Chondrocyte (in vitro differentiated cells): ENCODE results near the gene UBR4. TPM values are rescaled to one million over a fixed set of nuclear protein-coding genes. Genes with fewer than 3 reads are reported as not detected.

Experiments used
- DNase-seq: peaks from one replicate; pipeline ENCODE4 v3.0.0; 2021; ENCODE audit warnings: mixed read lengths, low spot score
- H3K27ac Mint-ChIP-seq: one replicate; pipeline ENCODE4 v1.8.0; 2021; ENCODE audit warnings: mild to moderate bottlenecking, moderate library complexity, mixed read lengths; ENCODE audit not compliant: unreplicated experiment
- H3K27me3 Mint-ChIP-seq: 2 replicates; pipeline ENCODE4 v1.8.0; 2021; ENCODE audit warnings: low read depth, mixed read lengths
- H3K36me3 Mint-ChIP-seq: 2 replicates; pipeline ENCODE4 v1.8.0; 2021; ENCODE audit warnings: low read depth, mixed read lengths
- H3K4me1 Mint-ChIP-seq: 2 replicates; pipeline ENCODE4 v1.8.0; 2021; ENCODE audit warnings: low read depth, mild to moderate bottlenecking, mixed read lengths
- H3K4me3 Mint-ChIP-seq: one replicate; pipeline ENCODE4 v1.8.0; 2021; ENCODE audit warnings: mild to moderate bottlenecking, moderate library complexity, mixed read lengths; ENCODE audit not compliant: unreplicated experiment
- H3K9me3 Mint-ChIP-seq: 2 replicates; pipeline ENCODE4 v1.8.0; 2021; ENCODE audit warnings: low read depth, mixed read lengths
- total RNA-seq: library from RNA; stranded (reverse); gene quantifications from 3 replicates; pipeline ENCODE4 v1.2.1, GENCODE V29; 2021
- TF ChIP-seq, protein P1 (sequence below): fragments of 200-600 bp; sonication (generic); IDR thresholded peaks from 2 replicates; pipeline ENCODE4 v1.5.0; 2021; ENCODE audit warnings: antibody characterized with exemption, mild to moderate bottlenecking, moderate library complexity

UBR4 gene
- total RNA-seq, 1 donor from 2014 or later = 144 TPM

DNA sequence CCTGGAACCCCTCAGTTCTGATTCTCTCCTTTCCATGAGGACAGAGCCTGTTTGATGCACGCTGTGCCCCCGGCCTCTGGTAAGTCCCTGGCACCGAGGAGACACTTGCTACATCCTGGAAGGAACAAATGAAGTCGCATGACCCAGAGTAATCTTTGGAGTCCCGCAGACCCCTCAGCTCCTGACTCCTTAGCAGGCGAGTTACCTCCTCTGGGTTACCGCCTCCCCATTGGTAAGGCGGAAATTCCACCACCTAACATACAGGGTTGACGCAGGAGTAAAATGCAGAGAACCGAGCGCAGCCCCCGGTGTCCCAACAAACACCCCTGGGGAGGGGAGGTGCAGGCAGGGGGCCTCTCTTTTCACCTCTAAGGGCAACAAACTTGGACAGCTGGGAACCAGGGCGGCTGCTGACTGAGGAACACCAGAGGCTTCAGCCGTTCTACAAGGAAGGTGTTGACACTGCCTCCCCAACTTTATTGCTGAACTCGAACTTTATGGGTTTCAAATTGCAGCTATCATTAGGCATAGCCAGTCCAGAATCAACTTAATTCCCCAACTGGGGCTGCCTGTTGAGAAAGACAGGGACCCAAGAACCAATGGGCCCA is 138.3 kb downstream of the UBR4 start:
- H3K27ac Mint-ChIP-seq = no peak overlapping the region
- H3K4me3 Mint-ChIP-seq = no peak overlapping the region
- peaks cover 33% of the 10 kb centered on the region for H3K36me3 Mint-ChIP-seq
- DNase-seq = no peak
- H3K4me1 Mint-ChIP-seq = peaks cover 21% of the 10 kb centered on the region
- H3K27me3 Mint-ChIP-seq = no peaks in the 10 kb centered on the region
- H3K9me3 Mint-ChIP-seq = no peaks in the 10 kb centered on the region
- TF ChIP-seq, protein P1, sequence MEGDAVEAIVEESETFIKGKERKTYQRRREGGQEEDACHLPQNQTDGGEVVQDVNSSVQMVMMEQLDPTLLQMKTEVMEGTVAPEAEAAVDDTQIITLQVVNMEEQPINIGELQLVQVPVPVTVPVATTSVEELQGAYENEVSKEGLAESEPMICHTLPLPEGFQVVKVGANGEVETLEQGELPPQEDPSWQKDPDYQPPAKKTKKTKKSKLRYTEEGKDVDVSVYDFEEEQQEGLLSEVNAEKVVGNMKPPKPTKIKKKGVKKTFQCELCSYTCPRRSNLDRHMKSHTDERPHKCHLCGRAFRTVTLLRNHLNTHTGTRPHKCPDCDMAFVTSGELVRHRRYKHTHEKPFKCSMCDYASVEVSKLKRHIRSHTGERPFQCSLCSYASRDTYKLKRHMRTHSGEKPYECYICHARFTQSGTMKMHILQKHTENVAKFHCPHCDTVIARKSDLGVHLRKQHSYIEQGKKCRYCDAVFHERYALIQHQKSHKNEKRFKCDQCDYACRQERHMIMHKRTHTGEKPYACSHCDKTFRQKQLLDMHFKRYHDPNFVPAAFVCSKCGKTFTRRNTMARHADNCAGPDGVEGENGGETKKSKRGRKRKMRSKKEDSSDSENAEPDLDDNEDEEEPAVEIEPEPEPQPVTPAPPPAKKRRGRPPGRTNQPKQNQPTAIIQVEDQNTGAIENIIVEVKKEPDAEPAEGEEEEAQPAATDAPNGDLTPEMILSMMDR = no peak

DNA sequence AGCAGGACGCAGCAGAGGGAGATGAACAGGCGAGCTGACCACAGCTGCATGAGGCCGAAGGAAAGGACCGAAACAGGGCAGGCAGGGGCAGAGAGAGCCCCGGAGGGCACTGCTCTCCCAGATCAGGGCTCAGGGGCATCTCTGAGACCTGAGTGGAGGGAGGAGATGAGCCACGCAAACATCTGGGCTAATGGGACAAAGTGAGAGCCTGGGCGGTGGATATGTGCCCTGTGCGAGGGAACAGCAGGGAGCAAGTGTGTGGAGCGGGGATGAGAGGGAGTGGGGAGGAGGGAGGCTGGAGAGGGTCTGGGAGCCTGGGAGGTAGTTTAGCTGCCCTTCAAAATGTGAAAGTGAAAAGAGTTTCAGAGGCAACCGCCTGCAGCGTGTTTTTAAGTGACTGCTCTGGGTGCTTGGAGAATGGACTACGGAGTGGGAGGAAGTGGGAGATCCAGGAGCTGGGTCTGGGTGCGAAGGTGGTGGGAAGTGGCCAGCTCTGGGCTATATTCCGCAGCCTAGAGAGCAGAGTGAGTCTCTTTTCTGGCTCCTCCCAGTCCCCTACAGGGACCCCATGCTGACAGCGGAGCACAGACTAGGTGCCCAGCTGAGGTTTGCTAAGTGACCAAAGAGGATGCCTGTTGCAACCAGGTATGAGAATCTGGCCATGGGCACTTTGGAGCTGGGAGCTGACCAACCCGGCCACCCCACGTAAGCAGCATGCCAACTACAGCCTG is 139.0 kb downstream of the UBR4 start:
- H3K27ac Mint-ChIP-seq = no peak overlapping the region
- peaks cover 26% of the 10 kb centered on the region for H3K36me3 Mint-ChIP-seq
- TF ChIP-seq, protein P1 = no peak
- H3K4me3 Mint-ChIP-seq = no peak overlapping the region
- H3K27me3 Mint-ChIP-seq = no peaks in the 10 kb centered on the region
- peaks cover 28% of the 10 kb centered on the region for H3K4me1 Mint-ChIP-seq
- DNase-seq = no peak
- H3K9me3 Mint-ChIP-seq = no peaks in the 10 kb centered on the region

DNA sequence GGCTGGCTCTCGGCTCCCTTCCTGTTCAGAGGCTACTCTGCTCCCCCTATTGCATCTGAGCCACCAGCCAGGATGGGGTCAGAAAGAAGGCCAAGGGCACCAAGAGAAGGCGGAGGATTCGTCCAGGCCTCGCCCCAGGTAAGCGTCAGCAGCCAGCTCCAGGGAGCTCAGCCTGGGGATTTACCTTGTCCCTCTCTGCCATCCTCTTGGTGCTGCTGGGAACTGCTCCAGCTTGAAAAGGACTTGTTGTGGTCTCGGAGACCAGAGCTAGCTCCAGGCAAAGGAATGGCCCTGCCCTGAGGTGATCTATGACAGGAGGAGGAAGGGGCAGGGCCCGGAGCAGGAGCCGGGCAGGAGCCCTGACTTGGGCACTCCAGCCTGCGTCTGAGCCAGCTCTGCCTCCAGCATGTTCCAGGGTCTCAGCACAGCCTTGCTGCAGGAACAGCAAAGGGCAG is 139.8 kb downstream of the UBR4 start:
- H3K36me3 Mint-ChIP-seq = peaks cover 18% of the 10 kb centered on the region
- peaks cover 28% of the 10 kb centered on the region for H3K4me1 Mint-ChIP-seq
- no peaks in the 10 kb centered on the region for H3K27me3 Mint-ChIP-seq
- H3K27ac Mint-ChIP-seq = no peak overlapping the region
- DNase-seq = no peak
- TF ChIP-seq, protein P1 = no peak
- H3K4me3 Mint-ChIP-seq = no peak overlapping the region
- H3K9me3 Mint-ChIP-seq = no peaks in the 10 kb centered on the region

DNA sequence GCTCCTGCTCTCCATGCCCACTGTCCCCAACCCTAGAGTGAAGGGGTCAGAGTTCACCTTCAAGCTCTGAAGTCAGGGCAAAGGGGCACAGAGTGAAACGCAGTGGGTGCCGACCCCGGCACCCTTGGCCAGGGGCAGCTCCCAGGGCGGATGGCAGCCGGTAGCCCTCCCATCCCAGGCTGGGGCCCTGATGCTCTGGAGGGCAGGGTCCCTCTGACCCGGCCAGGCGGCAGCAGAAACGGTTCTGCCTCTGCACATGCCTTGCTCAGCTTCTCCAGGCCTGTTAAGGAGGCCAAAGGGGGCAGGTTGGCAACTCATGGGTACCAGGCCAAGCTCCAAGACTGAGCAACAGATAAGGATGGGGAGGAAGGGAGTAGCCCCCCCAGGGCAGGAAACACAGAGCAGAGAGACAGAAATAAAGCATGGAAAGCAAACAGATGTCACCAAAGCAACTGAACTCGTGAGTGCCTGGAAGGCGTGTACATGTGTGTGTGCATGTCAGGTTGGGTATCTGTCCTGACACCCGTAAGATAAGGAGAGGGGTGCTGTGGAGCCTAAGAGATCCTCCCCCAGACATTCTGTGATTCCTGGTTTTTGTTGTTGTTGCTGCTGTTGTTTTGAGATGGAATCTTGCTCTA is 141.3 kb downstream of the UBR4 start:
- TF ChIP-seq, protein P1 = no peak
- Mint-ChIP-seq H3K27ac (no peak overlapping the region), H3K4me1 (peaks cover 28% of the 10 kb centered on the region), H3K4me3 (no peak overlapping the region), H3K27me3 (no peaks in the 10 kb centered on the region), H3K9me3 (no peaks in the 10 kb centered on the region), H3K36me3 (peaks cover 8% of the 10 kb centered on the region)
- no peak for DNase-seq

DNA sequence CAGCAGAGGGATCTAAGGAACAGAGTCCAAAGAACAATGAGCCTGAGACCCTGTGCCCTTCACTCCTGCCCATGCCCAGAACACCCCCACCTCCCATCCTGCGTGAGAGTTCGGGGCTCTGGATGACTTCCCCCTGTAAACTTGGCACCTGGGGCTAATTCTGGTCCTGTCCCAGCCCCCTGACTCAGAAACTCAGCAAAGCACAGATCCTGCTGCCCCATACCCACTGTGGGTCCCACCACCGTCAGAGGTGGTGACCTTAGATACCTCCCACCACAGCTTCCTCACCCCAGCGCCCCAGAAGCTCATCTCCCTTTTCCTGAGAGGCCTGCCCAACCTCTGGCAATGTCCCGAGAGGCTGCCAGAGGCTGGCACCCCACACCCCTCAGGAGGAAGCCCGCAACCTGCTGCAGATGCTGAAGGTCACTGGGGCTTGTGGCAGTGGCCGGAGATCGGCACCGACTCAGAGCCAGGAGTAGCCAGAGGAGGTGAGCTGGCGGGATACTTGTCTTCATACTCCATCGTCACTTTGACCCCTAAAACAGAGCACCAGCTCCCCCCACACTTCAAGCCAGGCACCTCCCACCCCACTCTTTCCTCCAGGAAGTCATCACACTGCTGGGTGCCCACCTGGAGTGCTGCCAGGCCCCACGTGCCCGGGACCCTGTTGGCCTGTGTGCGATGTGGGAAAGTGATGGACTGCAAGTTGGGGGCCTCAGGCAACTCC is 142.0 kb downstream of the UBR4 start:
- Mint-ChIP-seq H3K9me3 (no peaks in the 10 kb centered on the region), H3K4me1 (peaks cover 28% of the 10 kb centered on the region), H3K27me3 (no peaks in the 10 kb centered on the region), H3K4me3 (no peak overlapping the region), H3K36me3 (peaks cover 5% of the 10 kb centered on the region), H3K27ac (no peak overlapping the region)
- TF ChIP-seq, protein P1 = no peak
- no peak for DNase-seq
